Measurements from ENCODE around the gene PSD.

The PSD gene

DNA sequence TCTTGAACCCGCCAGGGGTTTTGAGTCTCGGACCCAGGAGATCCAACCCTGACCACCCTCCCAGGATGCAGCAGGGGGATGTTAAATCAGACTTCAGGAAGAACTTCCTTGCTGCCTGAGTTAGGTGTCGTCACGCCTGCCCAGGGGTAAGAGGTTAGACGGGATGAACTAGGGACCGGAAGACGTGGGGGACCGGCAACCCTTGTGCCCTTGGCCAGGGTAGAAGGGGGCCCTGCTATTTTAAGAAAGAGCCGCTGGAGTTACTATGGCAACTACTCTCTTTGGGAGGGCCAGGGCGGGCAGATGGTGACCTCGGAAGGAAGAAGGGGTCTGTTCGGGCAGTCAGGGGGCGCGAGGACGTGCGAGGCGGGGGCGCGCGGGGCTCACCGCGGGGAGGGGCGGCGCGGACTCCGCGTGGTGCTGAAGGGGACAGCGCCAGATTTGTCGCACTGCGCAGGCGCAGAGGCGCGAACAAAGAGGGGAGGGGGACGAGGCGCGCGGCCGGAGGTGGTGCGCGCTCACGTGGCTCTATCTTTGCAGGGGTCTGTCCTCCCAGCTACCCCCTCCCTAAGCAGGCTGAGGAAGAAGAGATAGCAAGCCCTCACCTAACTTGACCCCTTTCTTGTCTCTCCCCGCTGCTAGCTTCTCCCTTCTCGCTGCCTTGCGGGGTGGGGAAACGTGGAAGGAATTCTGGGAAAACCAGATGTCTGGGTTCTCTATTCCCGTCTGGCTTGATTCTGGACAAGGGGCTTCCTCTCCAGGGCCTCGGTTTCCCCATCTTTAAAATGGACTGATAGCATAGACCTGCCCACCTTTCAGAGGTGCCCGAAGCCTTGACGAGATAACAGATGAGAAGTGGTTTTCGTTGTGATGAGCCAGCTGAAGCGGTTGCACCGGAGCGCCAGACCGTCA is 940 bp upstream of the PSD start:
- peak; percentile 40 for DNase-seq (ENCODE audit: low spot score)

DNA sequence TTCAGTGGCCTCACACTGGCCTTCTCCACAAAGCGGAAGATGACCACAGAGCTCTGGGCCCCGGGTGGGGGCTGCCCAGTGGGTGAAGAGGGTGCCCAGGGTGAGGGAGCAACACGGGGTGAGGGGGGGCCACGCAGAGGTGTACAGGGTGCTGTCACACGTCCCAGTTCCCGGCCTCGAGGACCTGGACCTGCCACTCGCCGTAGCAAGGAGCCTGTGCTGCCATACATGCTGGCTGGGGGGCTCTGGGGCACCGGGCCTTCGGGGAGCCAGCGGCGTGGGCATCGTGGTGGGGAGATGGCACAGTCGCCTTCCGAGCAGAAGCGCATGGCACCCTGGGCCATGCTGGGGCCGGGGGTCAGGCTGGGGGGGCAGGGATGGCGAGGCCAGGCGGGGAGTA is 1.9 kb downstream of the PSD start:
- no peak for DNase-seq (ENCODE audit: low spot score)

DNA sequence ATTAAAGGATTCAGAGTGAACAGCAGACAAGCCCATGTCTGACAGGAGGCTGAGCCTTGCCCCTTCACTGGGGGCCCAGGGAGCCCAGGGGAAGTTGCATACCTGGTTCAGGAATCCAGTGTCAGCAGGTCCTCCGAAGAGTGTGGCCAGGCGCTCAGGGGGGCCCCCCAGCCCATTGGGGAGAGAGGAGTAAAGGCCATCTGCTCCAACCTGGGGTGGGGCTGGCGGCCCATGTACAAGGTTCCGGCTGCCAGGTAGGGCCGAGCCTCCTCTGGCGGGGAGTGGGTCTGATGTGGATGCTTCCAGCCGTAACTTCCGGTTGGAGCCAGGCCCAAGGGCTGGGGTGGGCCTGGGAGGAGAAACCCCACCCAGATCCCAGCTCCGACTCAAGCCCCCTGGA is 2.3 kb downstream of the PSD start:
- no peak for DNase-seq (ENCODE audit: low spot score)

GRCh38 chr10:102414749-102415148 is 3.8 kb downstream of the PSD start:
- no peak for DNase-seq (ENCODE audit: low spot score)

- no peak for DNase-seq (ENCODE audit: low spot score)
Observed at GRCh38 chr10:102413806-102414561, 4.6 kb downstream of the PSD start.

DNA sequence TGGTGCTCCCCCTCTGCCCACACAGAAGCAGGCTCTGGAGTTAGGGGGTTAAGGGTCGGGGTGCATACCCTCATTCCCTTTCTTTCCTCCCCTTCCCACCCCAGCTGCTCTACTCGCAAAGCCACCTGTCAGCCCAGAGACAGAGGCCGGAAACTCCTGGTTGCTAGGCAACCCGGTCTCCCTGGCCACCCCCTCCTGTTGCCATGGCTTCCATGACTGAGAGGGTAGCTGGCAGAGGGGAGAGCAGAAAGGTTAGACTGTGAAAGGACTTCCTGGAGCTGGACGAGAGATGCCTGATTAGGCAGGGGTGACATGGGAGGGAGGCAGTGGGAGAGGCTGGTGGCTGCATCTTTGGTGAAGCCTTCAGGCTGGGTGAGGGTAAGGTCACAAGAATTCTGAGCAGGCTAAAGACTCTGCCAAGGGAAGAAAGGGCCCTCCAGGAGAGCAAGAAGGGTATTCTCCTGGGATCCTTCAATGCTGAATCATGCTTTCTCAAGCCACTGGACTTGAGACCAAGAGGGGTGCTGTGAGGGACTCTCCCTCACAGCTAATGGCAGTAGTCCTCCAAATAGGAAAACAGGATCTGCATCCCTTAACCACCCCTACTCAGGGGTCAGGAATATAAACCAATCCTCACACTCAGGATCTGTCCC is 5.4 kb downstream of the PSD start:
- no peak for DNase-seq (ENCODE audit: low spot score)

GRCh38 chr10:102412293-102412692 is 6.3 kb downstream of the PSD start:
- no peak for DNase-seq (ENCODE audit: low spot score)

- DNase-seq (ENCODE audit: low spot score) = no peak
Observed at GRCh38 chr10:102411341-102412255, 7.0 kb downstream of the PSD start.

- DNase-seq (ENCODE audit: low spot score) = no peak
Observed at GRCh38 chr10:102410429-102411073, 8.0 kb downstream of the PSD start.

- DNase-seq (ENCODE audit: low spot score) = no peak
Observed at GRCh38 chr10:102409604-102410428, 8.8 kb downstream of the PSD start.

- no peak for DNase-seq (ENCODE audit: low spot score)
Observed at GRCh38 chr10:102408728-102409603, 9.6 kb downstream of the PSD start.

DNA sequence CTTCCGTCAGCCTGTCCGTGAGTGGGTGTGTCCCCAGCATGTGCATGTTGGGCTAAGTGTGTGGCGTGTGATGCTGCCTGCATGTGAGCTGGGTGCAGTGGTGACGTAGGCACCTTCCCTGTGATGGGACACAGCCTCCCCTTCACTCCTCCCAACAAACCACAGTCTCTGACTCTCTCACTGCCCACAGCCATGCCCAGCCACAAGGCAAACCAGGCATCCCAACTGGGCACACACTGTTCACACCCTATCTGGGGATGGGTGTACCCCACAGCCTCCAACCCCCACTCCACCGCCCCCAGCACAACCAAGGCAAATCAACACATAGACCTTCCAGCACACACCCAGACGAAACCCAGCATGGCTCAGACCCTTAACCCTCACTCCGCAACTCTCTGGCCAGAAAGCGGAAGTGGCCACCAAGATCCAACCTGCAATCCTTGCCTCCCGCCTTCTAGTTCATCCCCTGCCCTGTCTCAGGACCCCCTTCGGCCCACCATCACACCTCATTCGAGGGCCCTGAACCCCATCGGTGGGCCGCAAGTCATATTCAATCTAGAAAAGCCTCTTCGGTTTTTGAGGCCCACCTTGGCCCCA is 10.4 kb downstream of the PSD start:
- DNase-seq (ENCODE audit: low spot score) = no peak

- no peak for DNase-seq (ENCODE audit: low spot score)
Observed at GRCh38 chr10:102407425-102408130, 11.0 kb downstream of the PSD start.

- no peak for DNase-seq (ENCODE audit: low spot score)
Observed at GRCh38 chr10:102406815-102407214, 11.8 kb downstream of the PSD start.

DNA sequence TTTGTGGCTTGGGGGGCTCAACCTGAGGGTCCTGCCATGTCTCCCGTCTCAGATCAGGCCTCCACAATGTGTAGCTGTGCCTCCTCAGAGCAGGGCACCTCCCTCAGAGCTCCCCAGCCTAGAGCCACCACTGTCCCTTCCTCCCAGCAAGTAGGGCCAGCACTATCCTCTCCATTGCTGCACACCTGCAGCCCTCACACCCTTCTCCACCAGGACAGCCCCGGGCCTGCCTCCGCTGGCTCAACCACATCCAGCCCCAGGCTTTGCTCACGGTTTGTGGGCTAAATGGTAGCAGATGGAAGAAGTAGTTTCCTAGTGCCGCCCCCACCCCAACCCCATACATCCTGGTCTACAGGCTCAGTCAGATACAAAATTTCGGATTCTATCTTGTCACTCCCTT is 13.0 kb downstream of the PSD start:
- no peak for DNase-seq (ENCODE audit: low spot score)

- no peak for DNase-seq (ENCODE audit: low spot score)
Observed at GRCh38 chr10:102405108-102405571, 13.4 kb downstream of the PSD start.

- DNase-seq (ENCODE audit: low spot score) = no peak
Observed at GRCh38 chr10:102404361-102405107, 14.1 kb downstream of the PSD start.
